Stimulated activated CD8-positive, alpha-beta memory T cell treated with anti-CD3 and anti-CD28 coated beads, Interleukin-7, amount 100 ng/mL, for 24 hours (primary cell): ENCODE measurements around the gene ECE1.

Source experiments
- DNase-seq: peaks from one replicate; pipeline ENCODE4 v3.0.0-alpha.2; 2020; ENCODE audit warnings: low read depth

The ECE1 gene

DNA sequence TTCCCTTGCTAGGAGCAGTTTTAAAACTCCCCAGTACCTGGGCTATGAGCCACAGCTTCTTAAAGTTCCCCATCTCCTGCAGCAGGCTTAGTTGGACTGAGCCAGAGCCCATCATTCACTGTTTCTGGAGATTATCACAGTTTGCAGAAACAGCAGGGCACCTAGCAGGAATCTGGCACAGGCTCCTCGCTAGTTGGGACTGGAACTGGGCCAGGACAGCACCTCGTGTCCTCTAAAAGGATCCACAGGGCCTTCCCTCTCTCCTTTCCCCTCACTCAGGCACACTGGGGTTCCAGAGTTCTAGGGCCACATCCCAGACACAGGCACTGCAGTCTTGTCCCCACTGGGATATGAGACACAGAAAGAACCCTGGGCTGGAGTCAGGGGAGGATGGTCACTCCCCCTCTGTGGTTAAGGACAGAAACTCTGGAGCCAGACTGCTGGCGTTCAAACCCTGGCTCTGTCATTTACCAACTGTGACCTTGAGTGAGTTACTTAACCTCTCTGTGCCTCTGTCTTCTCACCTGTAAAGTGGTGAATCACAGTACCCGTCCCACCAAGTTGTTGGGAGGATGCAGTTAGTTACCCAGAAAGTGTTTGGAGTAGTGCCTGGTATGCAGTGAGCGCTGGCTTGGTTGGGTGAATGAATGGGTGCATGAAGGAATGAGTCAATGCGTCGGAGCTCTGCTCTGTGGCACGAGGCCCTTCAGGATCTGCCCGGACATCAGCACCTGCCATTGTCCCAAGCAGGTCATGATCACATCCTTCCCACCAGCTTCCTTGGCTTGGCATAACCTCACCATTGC, 18.8 kb upstream of the ECE1 start:
- no peak for DNase-seq

- DNase-seq = no peak
These were observed 18.1 kb upstream of the ECE1 start for GRCh38 chr1:21308330-21308729.

- DNase-seq = no peak
These were observed 17.5 kb upstream of the ECE1 start for GRCh38 chr1:21307663-21308305.

- DNase-seq = no peak
These were observed 16.9 kb upstream of the ECE1 start for GRCh38 chr1:21307210-21307609.

DNA sequence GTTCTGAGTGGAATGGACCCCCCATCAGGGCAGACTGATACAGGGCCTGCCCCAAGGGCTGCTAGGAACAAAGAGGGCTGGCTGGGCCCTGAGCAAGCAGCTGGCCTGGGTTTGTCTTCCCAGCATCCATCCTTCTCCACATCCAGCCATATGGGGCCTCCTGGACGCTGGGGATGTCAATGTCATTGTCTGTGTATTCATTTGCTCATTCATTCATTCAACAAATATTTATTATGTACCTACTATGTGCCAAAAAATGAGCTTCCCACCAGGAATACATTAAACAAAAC, 15.6 kb upstream of the ECE1 start:
- no peak for DNase-seq

DNA sequence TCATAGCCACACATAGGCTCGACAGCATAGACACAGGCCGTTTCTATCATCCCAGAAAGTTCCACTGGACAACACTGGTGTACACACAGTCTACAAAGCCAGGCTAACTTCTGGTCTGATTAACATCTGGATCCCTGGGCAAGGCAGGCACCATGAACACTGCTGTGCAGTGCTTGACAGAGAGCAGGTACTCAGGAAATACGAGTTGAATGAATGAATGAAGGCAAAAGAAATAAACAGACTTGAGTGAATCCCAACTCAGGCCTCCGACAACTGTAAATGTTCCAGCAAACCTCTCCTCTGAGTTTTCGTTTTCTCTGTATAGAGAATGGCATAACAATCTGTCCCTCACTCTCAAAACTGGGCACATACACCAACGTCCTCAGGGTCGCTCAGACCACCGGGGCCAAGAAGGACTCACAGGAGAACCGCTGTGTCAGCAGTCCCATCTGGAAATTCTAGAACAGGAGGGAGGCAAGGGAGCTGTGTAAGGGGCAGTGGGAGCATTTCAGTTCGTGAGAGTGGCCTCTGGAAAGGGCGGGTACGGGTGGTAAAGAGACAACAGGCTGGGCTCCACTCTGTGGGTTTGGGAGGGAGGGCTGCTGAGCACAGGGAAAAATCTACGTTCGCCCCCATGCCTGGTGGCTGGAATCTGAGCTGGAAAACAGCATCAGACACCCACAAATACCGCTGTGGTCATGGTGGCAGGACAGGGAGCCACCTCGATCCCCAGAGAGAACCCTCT, 15.1 kb upstream of the ECE1 start:
- DNase-seq = no peak

DNA sequence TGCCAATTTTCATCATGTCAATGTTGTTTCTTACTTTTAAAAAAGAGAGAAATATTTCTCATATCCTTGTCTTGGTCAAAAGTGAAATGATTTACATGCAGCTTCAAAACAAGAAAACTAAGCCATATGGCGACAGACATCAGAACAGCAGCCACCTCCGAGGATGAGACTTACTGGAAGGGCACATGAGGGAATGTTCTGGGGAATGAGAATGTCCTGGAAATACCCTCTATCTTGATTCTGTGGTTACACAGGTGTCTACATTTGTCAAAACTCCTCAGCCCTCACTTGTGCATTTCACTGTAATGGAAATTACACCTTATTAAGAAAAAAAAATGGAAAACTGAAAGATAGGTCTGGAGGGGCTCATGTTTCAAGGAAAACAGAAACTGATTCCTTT, 14.2 kb upstream of the ECE1 start:
- no peak for DNase-seq

GRCh38 chr1:21302747-21303715, 12.8 kb upstream of the ECE1 start:
- DNase-seq = no peak

DNA sequence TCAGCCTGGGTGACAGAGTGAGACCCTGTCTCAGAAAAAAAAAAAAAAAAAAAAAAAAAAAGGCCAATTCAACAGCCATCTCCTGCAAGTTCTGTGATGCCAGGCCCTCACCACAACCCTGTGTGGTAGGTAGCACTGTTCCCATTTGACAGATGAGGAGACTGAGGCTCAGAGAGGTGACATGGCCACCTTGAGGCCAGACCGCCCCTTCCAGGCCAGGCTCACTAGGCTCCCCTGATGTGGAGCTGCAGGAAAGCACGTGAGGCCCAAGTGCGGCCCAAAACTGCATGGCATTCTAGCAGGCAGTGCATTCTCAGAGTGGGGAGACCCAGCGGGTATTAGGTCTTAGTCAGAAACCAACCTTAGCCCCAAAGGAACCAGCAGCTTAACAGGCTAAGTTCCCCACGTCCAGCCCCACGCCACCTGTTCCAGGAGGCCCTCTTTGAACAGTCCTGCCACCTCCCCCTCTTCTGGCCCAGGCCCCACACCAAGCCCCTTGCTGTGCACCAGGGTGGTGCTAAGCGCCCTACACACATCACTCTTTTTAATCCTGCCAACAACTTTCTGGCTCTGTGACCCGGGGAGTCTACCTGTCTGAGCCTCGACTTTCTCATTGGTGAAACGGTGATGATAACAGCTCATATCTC, 11.7 kb upstream of the ECE1 start:
- DNase-seq = no peak

GRCh38 chr1:21300774-21301173, 10.5 kb upstream of the ECE1 start:
- DNase-seq = no peak

- no peak for DNase-seq
These were observed 9.6 kb upstream of the ECE1 start for GRCh38 chr1:21299780-21300395.

- no peak for DNase-seq
These were observed 8.7 kb upstream of the ECE1 start for GRCh38 chr1:21298981-21299391.

DNA sequence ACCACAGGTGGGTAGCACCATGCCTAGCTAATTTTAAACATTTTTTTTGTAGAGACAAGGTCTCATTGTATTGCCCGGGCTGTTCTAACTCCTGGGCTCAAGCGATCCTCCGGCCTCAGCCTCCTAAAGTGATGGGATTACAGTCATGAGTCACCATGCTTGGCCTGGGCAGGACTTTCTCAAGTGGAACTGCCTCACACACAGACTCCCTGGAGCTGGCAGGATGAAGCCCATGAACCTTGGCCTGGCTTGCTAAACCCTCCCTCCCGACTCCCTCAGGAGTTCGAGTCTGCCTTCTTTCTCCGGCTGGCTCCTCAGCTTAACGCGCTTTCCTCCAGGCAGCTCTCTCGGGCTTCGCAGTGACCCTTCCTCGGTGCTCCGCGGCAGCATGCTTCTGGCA, 7.7 kb upstream of the ECE1 start:
- no peak for DNase-seq

GRCh38 chr1:21296509-21297354, 6.5 kb upstream of the ECE1 start:
- DNase-seq = no peak

- DNase-seq = no peak
These were observed 5.3 kb upstream of the ECE1 start for GRCh38 chr1:21295545-21295944.

- no peak for DNase-seq
These were observed 4.7 kb upstream of the ECE1 start for GRCh38 chr1:21295002-21295401.

DNA sequence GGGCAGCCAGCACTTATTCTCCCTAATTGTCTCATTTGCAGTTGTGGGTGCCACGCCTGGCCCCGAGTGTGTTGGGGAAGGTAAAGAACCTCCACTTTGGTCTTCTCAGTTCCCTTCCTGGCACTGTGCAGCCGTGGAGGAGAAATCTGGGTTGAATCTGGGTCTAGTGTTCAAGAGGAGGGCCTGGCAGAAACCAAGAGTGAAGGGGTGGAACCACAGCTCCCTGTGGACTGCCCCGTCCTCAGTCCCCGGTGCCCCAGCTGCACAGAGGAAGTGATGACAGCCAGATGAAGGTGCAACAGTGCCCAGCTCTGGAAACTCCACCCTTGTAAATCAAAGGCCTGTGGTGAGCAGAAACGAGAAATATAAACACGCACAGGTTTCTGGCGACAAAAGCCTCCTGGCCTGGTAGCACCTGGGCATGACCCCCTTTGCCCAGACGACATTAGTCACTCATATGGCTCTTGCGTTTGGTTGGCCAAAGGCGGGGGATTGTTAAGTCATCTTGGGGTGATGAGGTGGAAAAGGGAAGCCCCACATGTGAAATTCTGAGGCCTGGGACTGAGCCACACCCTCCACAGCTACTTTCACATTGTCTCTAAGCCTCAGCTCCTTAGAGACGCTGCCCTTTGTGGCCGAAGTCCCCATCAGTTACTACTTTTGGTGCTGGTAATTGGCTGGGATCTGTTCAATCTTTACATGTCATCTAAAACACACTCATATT, 4.2 kb upstream of the ECE1 start:
- peak; percentile 57 for DNase-seq

DNA sequence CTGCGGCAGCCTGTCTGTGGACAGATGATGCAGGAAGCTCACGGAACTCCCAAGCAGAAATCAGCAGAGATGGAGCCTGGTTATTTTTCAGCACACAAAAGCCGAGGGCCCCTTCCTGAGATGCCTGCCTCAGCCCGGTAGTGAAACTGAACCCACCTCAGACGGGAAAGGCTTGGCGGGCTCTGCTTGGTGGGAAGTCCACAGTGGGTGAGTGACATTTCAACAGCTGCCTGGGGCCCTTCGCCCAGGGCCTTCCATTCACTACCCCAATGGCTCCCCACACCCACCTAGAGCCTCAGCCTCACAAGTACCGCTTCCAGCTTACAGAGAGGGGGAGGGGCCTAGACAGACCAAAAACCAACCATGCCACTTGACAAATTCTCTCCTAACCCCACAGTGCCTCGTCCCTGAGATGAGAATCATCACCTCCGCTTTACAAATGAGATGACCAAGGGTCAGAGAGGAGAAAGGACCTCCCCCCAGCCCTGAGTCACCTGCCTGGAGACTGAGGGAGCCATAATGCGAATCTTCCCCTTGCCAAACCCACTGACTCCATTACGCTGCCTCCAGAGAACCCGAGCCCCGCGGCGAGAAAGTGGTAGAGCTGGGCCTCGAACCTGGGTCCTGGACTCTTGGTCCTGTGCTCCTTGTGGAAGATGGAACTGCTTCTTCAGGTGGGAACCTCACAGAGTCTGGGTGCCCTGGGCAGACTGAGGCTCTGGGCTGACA, 3.4 kb upstream of the ECE1 start:
- peak; percentile 57 for DNase-seq
